Left cardiac atrium (tissue), 4 donors: ENCODE measurements around the gene VEGFC. TPM values are rescaled to one million over a fixed set of nuclear protein-coding genes. Genes with fewer than 3 reads are reported as not detected.
A peak's percentile ranks its signal among the peaks of the same experiment; 100 is the strongest.

Source experiments
- ATAC-seq, 2 donors: fragments of 200-7000 bp; cut with Tn5 transposase; one replicate each; pipeline ENCODE4 v1.9.1; 2020; ENCODE audit warnings: mild to moderate bottlenecking in 2 of 2, moderate library complexity in 2 of 2
- DNase-seq: peaks from one replicate; pipeline ENCODE4 v3.0.0-alpha.2; 2020
- intact Hi-C, 2 donors: fragments of 100-400 bp; cut with DNase I; formaldehyde crosslinking; loops; one replicate each; pipeline versions ENCODE4 v1.14.1 to v1.15.1; 2022 to 2023
- total RNA-seq, 2 donors: library from RNA; stranded (reverse); fragmentation: NEBNext Ultra II Directional; extraction: Animal tissue kit (Norgen Biotek cat#: 25700); gene quantifications; one replicate each; pipeline ENCODE4 v1.2.1, GENCODE V29; 2021
- donor health status: DM: no; HTN: yes; CAD: no.
- donor health status: DM: no; HTN: yes; CAD: no; lungs with severe emphysema.
- donor health status: DM: yes; HTN: yes; CAD: no.
- donor health status: Dilated cardiomyopathy.

Gene VEGFC
- total RNA-seq, 2 donors from 2014 or later = 7.8 to 8.5 TPM

- intact Hi-C loops = no loop called here
- no peak for ATAC-seq
- DNase-seq = no peak
Measured at GRCh38 chr4:176778063-176778462, 14.7 kb downstream of the VEGFC start.

- intact Hi-C loops = no loop called here
- ATAC-seq (no peak), DNase-seq (no peak)
Measured at GRCh38 chr4:176775338-176775737, 17.4 kb downstream of the VEGFC start.

- DNase-seq (no peak), ATAC-seq (no peak)
- intact Hi-C loops = no loop called here
Measured at GRCh38 chr4:176774852-176775251, 17.9 kb downstream of the VEGFC start.

GRCh38 chr4:176769514-176769913 lies 23.2 kb downstream of the VEGFC start:
- intact Hi-C loops = no loop called here
- peak in 1 of 2 donors; percentile 57 for ATAC-seq
- no peak for DNase-seq

GRCh38 chr4:176767183-176767582 lies 25.5 kb downstream of the VEGFC start:
- intact Hi-C loops = no loop called here
- DNase-seq (no peak), ATAC-seq (no peak)

GRCh38 chr4:176762661-176763308 lies 29.9 kb downstream of the VEGFC start:
- intact Hi-C loops = no loop called here
- ATAC-seq (no peak), DNase-seq (no peak)

- DNase-seq = no peak
- intact Hi-C loops = no loop called here
- no peak for ATAC-seq
Measured at GRCh38 chr4:176761872-176762271, 30.9 kb downstream of the VEGFC start.

GRCh38 chr4:176760471-176760870 lies 32.3 kb downstream of the VEGFC start:
- ATAC-seq (peak; percentile 49 to 55), DNase-seq (no peak)
- intact Hi-C loops = no loop called here

GRCh38 chr4:176758731-176759130 lies 34.0 kb downstream of the VEGFC start:
- DNase-seq = no peak
- ATAC-seq = no peak
- intact Hi-C loops = no loop called here

GRCh38 chr4:176758323-176758722 lies 34.4 kb downstream of the VEGFC start:
- no peak for DNase-seq
- ATAC-seq = no peak
- intact Hi-C loops = no loop called here

- DNase-seq = no peak
- intact Hi-C loops = no loop called here
- no peak for ATAC-seq
Measured at GRCh38 chr4:176755613-176756012, 37.1 kb downstream of the VEGFC start.

GRCh38 chr4:176755001-176755400 lies 37.7 kb downstream of the VEGFC start:
- ATAC-seq (no peak), DNase-seq (no peak)
- intact Hi-C loops = no loop called here

- ATAC-seq (no peak), DNase-seq (no peak)
- intact Hi-C loops = no loop called here
Measured at GRCh38 chr4:176753049-176753448, 39.7 kb downstream of the VEGFC start.

GRCh38 chr4:176752191-176752749 lies 40.5 kb downstream of the VEGFC start:
- no peak for ATAC-seq
- no peak for DNase-seq
- intact Hi-C loops = no loop called here

GRCh38 chr4:176751061-176751460 lies 41.7 kb downstream of the VEGFC start:
- DNase-seq (no peak), ATAC-seq (no peak)
- intact Hi-C loops = no loop called here

GRCh38 chr4:176746846-176747245 lies 45.9 kb downstream of the VEGFC start:
- ATAC-seq (no peak), DNase-seq (no peak)
- intact Hi-C loops = no loop called here

GRCh38 chr4:176745902-176746301 lies 46.8 kb downstream of the VEGFC start:
- no peak for ATAC-seq
- no peak for DNase-seq
- intact Hi-C loops = no loop called here

GRCh38 chr4:176744091-176744490 lies 48.6 kb downstream of the VEGFC start:
- intact Hi-C loops = no loop called here
- DNase-seq (no peak), ATAC-seq (no peak)

GRCh38 chr4:176742211-176742610 lies 50.5 kb downstream of the VEGFC start:
- no peak for DNase-seq
- intact Hi-C loops = no loop called here
- ATAC-seq = no peak

- DNase-seq (no peak), ATAC-seq (no peak)
- intact Hi-C loops = no loop called here
Measured at GRCh38 chr4:176741253-176741652, 51.5 kb downstream of the VEGFC start.

GRCh38 chr4:176735300-176735699 lies 57.4 kb downstream of the VEGFC start:
- ATAC-seq (no peak), DNase-seq (no peak)
- intact Hi-C loops = no loop called here
